ENCODE data around the gene RBAK. TPM values are rescaled to one million over a fixed set of nuclear protein-coding genes. Genes with fewer than 3 reads are reported as not detected.
"Not testable (repeated sequence)": the region's sequence is repeated elsewhere in the genome, so short reads cannot be mapped to it uniquely, and the experiment has no call there.

Gene RBAK
- total and polyA plus RNA-seq, 2 donors (not counting 1 experiment from before 2014, with no cell fraction given): 3.7 to 20.3 TPM

DNA sequence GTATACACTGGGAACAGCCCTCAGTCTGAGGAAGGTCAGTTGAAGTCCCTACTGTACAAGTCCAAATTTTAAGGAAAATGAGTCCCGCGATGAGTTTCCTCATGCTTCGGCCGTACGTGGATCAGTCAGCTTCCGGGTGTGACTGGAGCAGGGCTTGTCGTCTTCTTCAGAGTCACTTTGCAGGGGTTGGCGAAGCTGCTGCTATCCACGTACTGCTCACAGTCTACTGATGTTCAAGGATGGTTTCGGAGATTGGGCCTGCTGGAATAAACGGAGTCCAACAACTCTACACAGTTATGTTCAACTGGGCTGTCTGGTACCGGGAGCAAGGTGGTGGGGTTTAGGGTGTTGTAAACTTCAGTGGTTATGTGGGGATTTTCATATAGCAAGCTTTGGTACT is 22.0 kb upstream of the RBAK start:
- H3K27me3 ChIP-seq (replicated peaks in 1 of 4; ENCODE audit: control extremely low read depth in 1 of 4, control insufficient read depth in 3 of 4, insufficient read depth in 4 of 4, low read length in 3 of 4); H3K9ac ChIP-seq (ENCODE audit: low read length); ATAC-seq (ENCODE audit: low read depth); H3K9me3 Mint-ChIP-seq (ENCODE audit: insufficient read depth); H3K27ac Mint-ChIP-seq; H3K4me3 ChIP-seq (ENCODE audit: control extremely low read depth in 1 of 5, extremely low read depth in 1 of 5, insufficient read depth in 1 of 5, low read depth in 2 of 5, low read length in 4 of 5); H3K4me3 Mint-ChIP-seq; H3K36me3 ChIP-seq (replicated peaks in 1 of 2; ENCODE audit: control extremely low read depth in 1 of 2, control insufficient read depth in 1 of 2, extremely low read depth in 1 of 2, insufficient read depth in 2 of 2, low read length in 1 of 2); H3K27ac ChIP-seq (ENCODE audit: low read length in 2 of 2); CTCF ChIA-PET; H4K20me1 ChIP-seq (ENCODE audit: control insufficient read depth, insufficient read depth, low read length, poor library complexity, severe bottlenecking); H3K79me2 ChIP-seq (ENCODE audit: control insufficient read depth, insufficient read depth, low read length); H3K4me1 ChIP-seq (ENCODE audit: control insufficient read depth in 2 of 2, insufficient read depth in 2 of 2, low read length in 2 of 2); POLR2A ChIA-PET; DNase-seq; H3K27me3 Mint-ChIP-seq; H2AFZ ChIP-seq (ENCODE audit: insufficient read depth, low read depth, low read length, poor library complexity, severe bottlenecking); H3K4me2 ChIP-seq (replicated peaks; ENCODE audit: low read depth, low read length, poor library complexity, severe bottlenecking); intact Hi-C loops (cut with micrococcal nuclease); H3K4me1 Mint-ChIP-seq: not testable (repeated sequence)
- 100% methylated on average over 6 of the region's 12 CpGs for WGBS (ENCODE audit: insufficient coverage)
- peaks cover 0 to 25% (median 0%) of the 10 kb centered on the region in 3 donors for H3K9me3 ChIP-seq (ENCODE audit: control extremely low read depth in 1 of 3, control insufficient read depth in 2 of 3, insufficient read depth in 1 of 3, low read length in 2 of 3)

- POLR2A ChIA-PET: not testable (repeated sequence)
- 99% methylated on average over 12 of the region's 14 CpGs for WGBS (ENCODE audit: insufficient coverage)
Observed at GRCh38 chr7:5027796-5028410, 17.8 kb upstream of the RBAK start.

GRCh38 chr7:5033186-5033585 is 12.5 kb upstream of the RBAK start:
- H3K4me1 ChIP-seq (ENCODE audit: control insufficient read depth in 2 of 2, insufficient read depth in 2 of 2, low read length in 2 of 2); H3K36me3 ChIP-seq (replicated peaks in 1 of 2; ENCODE audit: control extremely low read depth in 1 of 2, control insufficient read depth in 1 of 2, extremely low read depth in 1 of 2, insufficient read depth in 2 of 2, low read length in 1 of 2); H4K20me1 ChIP-seq (ENCODE audit: control insufficient read depth, insufficient read depth, low read length, poor library complexity, severe bottlenecking); intact Hi-C loops (cut with micrococcal nuclease); H3K4me3 ChIP-seq (ENCODE audit: control extremely low read depth in 1 of 5, extremely low read depth in 1 of 5, insufficient read depth in 1 of 5, low read depth in 2 of 5, low read length in 4 of 5); H3K27me3 ChIP-seq (replicated peaks in 1 of 4; ENCODE audit: control extremely low read depth in 1 of 4, control insufficient read depth in 3 of 4, insufficient read depth in 4 of 4, low read length in 3 of 4); H3K4me2 ChIP-seq (replicated peaks; ENCODE audit: low read depth, low read length, poor library complexity, severe bottlenecking); H3K4me3 Mint-ChIP-seq; DNase-seq; H3K9me3 ChIP-seq (ENCODE audit: control extremely low read depth in 1 of 3, control insufficient read depth in 2 of 3, insufficient read depth in 1 of 3, low read length in 2 of 3); H3K4me1 Mint-ChIP-seq; ATAC-seq (ENCODE audit: low read depth); H3K9me3 Mint-ChIP-seq (ENCODE audit: insufficient read depth); CTCF ChIA-PET; H3K9ac ChIP-seq (ENCODE audit: low read length); H3K27ac Mint-ChIP-seq; H3K27me3 Mint-ChIP-seq; POLR2A ChIA-PET; H2AFZ ChIP-seq (ENCODE audit: insufficient read depth, low read depth, low read length, poor library complexity, severe bottlenecking); H3K79me2 ChIP-seq (ENCODE audit: control insufficient read depth, insufficient read depth, low read length); H3K27ac ChIP-seq (ENCODE audit: low read length in 2 of 2): not testable (repeated sequence)
- 95% methylated on average over 4 of the region's 10 CpGs for WGBS (ENCODE audit: insufficient coverage)

More at GRCh38 chr7:5027796-5028410, 17.8 kb upstream of the RBAK start:
- H3K4me1 ChIP-seq (ENCODE audit: control insufficient read depth in 2 of 2, insufficient read depth in 2 of 2, low read length in 2 of 2); H3K4me3 ChIP-seq (ENCODE audit: control extremely low read depth in 1 of 5, extremely low read depth in 1 of 5, insufficient read depth in 1 of 5, low read depth in 2 of 5, low read length in 4 of 5); H3K4me2 ChIP-seq (replicated peaks; ENCODE audit: low read depth, low read length, poor library complexity, severe bottlenecking); H3K27me3 Mint-ChIP-seq; ATAC-seq (ENCODE audit: low read depth); DNase-seq; H3K4me1 Mint-ChIP-seq; H3K9ac ChIP-seq (ENCODE audit: low read length); H3K36me3 ChIP-seq (replicated peaks in 1 of 2; ENCODE audit: control extremely low read depth in 1 of 2, control insufficient read depth in 1 of 2, extremely low read depth in 1 of 2, insufficient read depth in 2 of 2, low read length in 1 of 2); H3K79me2 ChIP-seq (ENCODE audit: control insufficient read depth, insufficient read depth, low read length); H3K27ac Mint-ChIP-seq; intact Hi-C loops (cut with micrococcal nuclease); H2AFZ ChIP-seq (ENCODE audit: insufficient read depth, low read depth, low read length, poor library complexity, severe bottlenecking); H3K4me3 Mint-ChIP-seq; H3K27me3 ChIP-seq (replicated peaks in 1 of 4; ENCODE audit: control extremely low read depth in 1 of 4, control insufficient read depth in 3 of 4, insufficient read depth in 4 of 4, low read length in 3 of 4); H4K20me1 ChIP-seq (ENCODE audit: control insufficient read depth, insufficient read depth, low read length, poor library complexity, severe bottlenecking); CTCF ChIA-PET; H3K9me3 Mint-ChIP-seq (ENCODE audit: insufficient read depth); H3K27ac ChIP-seq (ENCODE audit: low read length in 2 of 2): not testable (repeated sequence)
- peaks cover 0 to 12% (median 0%) of the 10 kb centered on the region in 3 donors for H3K9me3 ChIP-seq (ENCODE audit: control extremely low read depth in 1 of 3, control insufficient read depth in 2 of 3, insufficient read depth in 1 of 3, low read length in 2 of 3)
